ENCODE results near the gene PSD2. TPM values are rescaled to one million over a fixed set of nuclear protein-coding genes. Genes with fewer than 3 reads are reported as not detected.
"Not testable (repeated sequence)": the region's sequence is repeated elsewhere in the genome, so short reads cannot be mapped to it uniquely, and the experiment has no call there.

The PSD2 gene
- total and polyA plus RNA-seq, 2 donors from 2014 or later = 0.09 to 0.13 TPM

DNA sequence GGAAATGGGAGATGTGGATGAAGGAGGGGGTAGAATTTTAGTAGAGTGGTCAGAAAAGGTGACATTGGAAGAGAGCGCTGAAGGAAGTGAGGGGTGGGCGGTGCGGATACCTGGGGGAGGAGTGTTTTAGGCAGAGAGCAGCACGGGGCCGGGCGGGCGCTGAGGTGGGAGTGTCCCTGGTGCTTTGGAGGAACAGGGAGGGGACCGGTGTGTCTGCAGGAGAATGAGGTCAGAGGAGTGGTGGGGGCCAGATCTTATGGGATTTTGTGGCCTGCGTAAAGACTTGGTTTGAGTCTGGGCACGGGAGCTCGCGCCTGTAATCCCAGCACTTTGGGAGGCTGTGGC lies 5.8 kb upstream of the PSD2 start:
- intact Hi-C loops (cut with DNase I) = loop anchor here (5.0 kb wide), 2 partner anchors 77 to 177 kb away; no protein-coding TSS in a partner anchor
- Histone ChIP-seq H3K4me1 (ENCODE audit: control insufficient read depth in 2 of 3, insufficient read depth in 2 of 3, low read depth in 1 of 3, low read length in 3 of 3) (peaks cover 0 to 2% (median 0%) of the 10 kb centered on the region in 3 donors), H3K27me3 (ENCODE audit: control insufficient read depth, insufficient read depth, low read length) (peaks cover 7% of the 10 kb centered on the region), H3K36me3 (ENCODE audit: control insufficient read depth in 2 of 3, insufficient read depth in 3 of 3, low read length in 3 of 3) (no peaks in the 10 kb centered on the region), H3K9me3 (ENCODE audit: control insufficient read depth in 2 of 3, insufficient read depth in 1 of 3, low read length in 3 of 3) (no peaks in the 10 kb centered on the region), H3K4me3 (ENCODE audit: low read length in 3 of 3) (no peak overlapping the region), H3K27ac (ENCODE audit: low read depth in 2 of 2, low read length in 2 of 2) (no peak overlapping the region), H3K9ac (ENCODE audit: low read length in 3 of 3) (no peak overlapping the region)
- TF ChIP-seq, protein P1, sequence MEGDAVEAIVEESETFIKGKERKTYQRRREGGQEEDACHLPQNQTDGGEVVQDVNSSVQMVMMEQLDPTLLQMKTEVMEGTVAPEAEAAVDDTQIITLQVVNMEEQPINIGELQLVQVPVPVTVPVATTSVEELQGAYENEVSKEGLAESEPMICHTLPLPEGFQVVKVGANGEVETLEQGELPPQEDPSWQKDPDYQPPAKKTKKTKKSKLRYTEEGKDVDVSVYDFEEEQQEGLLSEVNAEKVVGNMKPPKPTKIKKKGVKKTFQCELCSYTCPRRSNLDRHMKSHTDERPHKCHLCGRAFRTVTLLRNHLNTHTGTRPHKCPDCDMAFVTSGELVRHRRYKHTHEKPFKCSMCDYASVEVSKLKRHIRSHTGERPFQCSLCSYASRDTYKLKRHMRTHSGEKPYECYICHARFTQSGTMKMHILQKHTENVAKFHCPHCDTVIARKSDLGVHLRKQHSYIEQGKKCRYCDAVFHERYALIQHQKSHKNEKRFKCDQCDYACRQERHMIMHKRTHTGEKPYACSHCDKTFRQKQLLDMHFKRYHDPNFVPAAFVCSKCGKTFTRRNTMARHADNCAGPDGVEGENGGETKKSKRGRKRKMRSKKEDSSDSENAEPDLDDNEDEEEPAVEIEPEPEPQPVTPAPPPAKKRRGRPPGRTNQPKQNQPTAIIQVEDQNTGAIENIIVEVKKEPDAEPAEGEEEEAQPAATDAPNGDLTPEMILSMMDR (IDR thresholded peaks at IDR 0.05; ENCODE audit: borderline replicate concordance, extremely low read depth, insufficient read depth) = no peak
- no peak for FAIRE-seq
- no peak for DNase-seq

DNA sequence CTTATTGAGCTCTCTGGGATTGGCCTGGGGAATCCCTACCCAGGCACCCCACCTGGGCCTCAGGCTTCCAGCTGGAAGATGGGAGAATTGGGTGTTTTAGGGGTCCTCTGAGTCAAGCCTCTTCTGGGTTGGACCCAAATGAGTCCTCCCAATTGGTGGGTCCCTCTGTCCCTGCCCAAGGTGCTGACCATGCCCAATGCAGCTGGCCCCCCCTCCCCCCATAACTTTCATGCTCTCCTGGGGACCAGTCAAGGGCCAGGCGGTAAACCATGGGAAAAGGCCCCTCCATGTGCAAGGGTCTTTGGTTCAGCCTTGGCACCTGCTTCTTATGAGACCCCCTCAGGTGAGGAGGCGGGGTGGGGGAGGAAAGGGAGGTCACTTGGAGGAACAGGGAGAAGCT lies 3.4 kb upstream of the PSD2 start:
- TF ChIP-seq, protein P1 (IDR thresholded peaks at IDR 0.05; ENCODE audit: borderline replicate concordance, extremely low read depth, insufficient read depth) = no peak
- intact Hi-C loops (cut with DNase I) = loop anchor here (5.0 kb wide), 1 partner anchor 75 kb away; no protein-coding TSS in a partner anchor
- Histone ChIP-seq H3K9ac (ENCODE audit: low read length in 3 of 3) (no peak overlapping the region), H3K27me3 (ENCODE audit: control insufficient read depth, insufficient read depth, low read length) (peaks cover 11% of the 10 kb centered on the region), H3K4me3 (ENCODE audit: low read length in 3 of 3) (no peak overlapping the region), H3K36me3 (ENCODE audit: control insufficient read depth in 2 of 3, insufficient read depth in 3 of 3, low read length in 3 of 3) (no peaks in the 10 kb centered on the region), H3K27ac (ENCODE audit: low read depth in 2 of 2, low read length in 2 of 2) (no peak overlapping the region), H3K4me1 (ENCODE audit: control insufficient read depth in 2 of 3, insufficient read depth in 2 of 3, low read depth in 1 of 3, low read length in 3 of 3) (peaks cover 0 to 2% (median 0%) of the 10 kb centered on the region in 3 donors), H3K9me3 (ENCODE audit: control insufficient read depth in 2 of 3, insufficient read depth in 1 of 3, low read length in 3 of 3) (no peaks in the 10 kb centered on the region)
- DNase-seq (no peak), FAIRE-seq (no peak)

GRCh38 chr5:139792655-139793054 lies 3.0 kb upstream of the PSD2 start:
- not testable (repeated sequence) for H3K9ac ChIP-seq (ENCODE audit: low read length in 3 of 3); H3K4me1 ChIP-seq (ENCODE audit: control insufficient read depth in 2 of 3, insufficient read depth in 2 of 3, low read depth in 1 of 3, low read length in 3 of 3); H3K9me3 ChIP-seq (ENCODE audit: control insufficient read depth in 2 of 3, insufficient read depth in 1 of 3, low read length in 3 of 3); H3K36me3 ChIP-seq (ENCODE audit: control insufficient read depth in 2 of 3, insufficient read depth in 3 of 3, low read length in 3 of 3); DNase-seq; H3K4me3 ChIP-seq (ENCODE audit: low read length in 3 of 3); FAIRE-seq; H3K27ac ChIP-seq (ENCODE audit: low read depth in 2 of 2, low read length in 2 of 2)
- peaks cover 15% of the 10 kb centered on the region for H3K27me3 ChIP-seq (ENCODE audit: control insufficient read depth, insufficient read depth, low read length)
- intact Hi-C loops (cut with DNase I) = loop anchor here (5.0 kb wide), 1 partner anchor 75 kb away; no protein-coding TSS in a partner anchor

- FAIRE-seq (no peak), DNase-seq (no peak)
- H3K27me3 ChIP-seq (ENCODE audit: control insufficient read depth, insufficient read depth, low read length) = peaks cover 22% of the 10 kb centered on the region
- no peak overlapping the region for H3K9ac ChIP-seq (ENCODE audit: low read length in 3 of 3)
- intact Hi-C loops (cut with DNase I) = loop anchor here (5.0 kb wide), 1 partner anchor 73 kb away; no protein-coding TSS in a partner anchor
- no peaks in the 10 kb centered on the region for H3K4me1 ChIP-seq (ENCODE audit: control insufficient read depth in 2 of 3, insufficient read depth in 2 of 3, low read depth in 1 of 3, low read length in 3 of 3)
- H3K4me3 ChIP-seq (ENCODE audit: low read length in 3 of 3) = no peak overlapping the region
- TF ChIP-seq, protein P1 (IDR thresholded peaks at IDR 0.05; ENCODE audit: borderline replicate concordance, extremely low read depth, insufficient read depth) = no peak
- H3K36me3 ChIP-seq (ENCODE audit: control insufficient read depth in 2 of 3, insufficient read depth in 3 of 3, low read length in 3 of 3) = no peaks in the 10 kb centered on the region
- H3K27ac ChIP-seq (ENCODE audit: low read depth in 2 of 2, low read length in 2 of 2) = no peak overlapping the region
- no peaks in the 10 kb centered on the region for H3K9me3 ChIP-seq (ENCODE audit: control insufficient read depth in 2 of 3, insufficient read depth in 1 of 3, low read length in 3 of 3)
Observed at GRCh38 chr5:139794067-139794846, 1.4 kb upstream of the PSD2 start.

Measured in kidney (tissue), 14 donors.